ENCODE results near the gene RYR1.
"Not testable (repeated sequence)": the region's sequence is repeated elsewhere in the genome, so short reads cannot be mapped to it uniquely, and the experiment has no call there.

The RYR1 gene

GRCh38 chr19:38538793-38539528 lies 105.5 kb downstream of the RYR1 start:
- ATAC-seq = peak; percentile 78
- DNase-seq = no peak

DNA sequence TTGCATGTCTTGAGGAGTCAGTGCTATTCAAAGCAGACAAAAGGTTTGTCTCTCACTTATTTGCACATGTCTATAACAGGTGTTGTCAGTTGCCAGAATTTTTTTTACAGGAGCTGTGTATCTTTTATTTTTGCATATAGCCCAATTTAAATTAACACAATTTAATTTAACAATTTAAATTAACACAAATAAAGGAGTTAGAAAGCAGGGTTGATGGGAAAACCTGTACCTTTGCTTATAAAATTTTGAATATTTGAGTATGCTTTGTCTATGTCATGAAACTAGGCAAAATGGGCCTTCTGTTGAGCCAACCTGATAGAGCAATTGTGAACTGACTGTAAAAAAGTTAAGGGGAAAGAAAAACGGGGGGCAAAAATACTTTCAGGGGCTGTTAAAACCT lies 106.3 kb downstream of the RYR1 start:
- ATAC-seq (no peak), DNase-seq (no peak)

GRCh38 chr19:38542040-38542439 lies 108.5 kb downstream of the RYR1 start:
- no peak for ATAC-seq

DNA sequence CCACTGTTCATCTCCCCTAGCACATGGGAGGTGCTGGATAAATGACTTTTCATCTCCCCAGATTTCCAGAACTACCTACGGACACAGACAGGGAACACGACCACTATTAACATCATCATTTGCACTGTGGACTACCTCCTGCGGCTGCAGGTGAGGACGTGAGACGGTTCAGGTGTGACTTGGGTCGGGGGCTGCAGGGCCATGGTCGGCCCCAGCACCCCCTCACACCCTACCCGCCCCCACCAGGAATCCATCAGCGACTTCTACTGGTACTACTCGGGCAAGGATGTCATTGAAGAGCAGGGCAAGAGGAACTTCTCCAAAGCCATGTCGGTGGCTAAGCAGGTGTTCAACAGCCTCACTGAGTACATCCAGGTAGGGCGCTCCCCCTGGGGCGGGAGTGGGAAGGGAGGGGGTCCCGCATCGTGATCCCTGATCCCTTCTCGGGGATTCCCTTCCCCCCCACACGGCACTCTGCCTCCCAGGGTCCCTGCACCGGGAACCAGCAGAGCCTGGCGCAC lies 109.9 kb downstream of the RYR1 start:
- DNase-seq = no peak
- ATAC-seq = no peak

More at GRCh38 chr19:38542040-38542439, 108.5 kb downstream of the RYR1 start:
- no peak for DNase-seq

DNA sequence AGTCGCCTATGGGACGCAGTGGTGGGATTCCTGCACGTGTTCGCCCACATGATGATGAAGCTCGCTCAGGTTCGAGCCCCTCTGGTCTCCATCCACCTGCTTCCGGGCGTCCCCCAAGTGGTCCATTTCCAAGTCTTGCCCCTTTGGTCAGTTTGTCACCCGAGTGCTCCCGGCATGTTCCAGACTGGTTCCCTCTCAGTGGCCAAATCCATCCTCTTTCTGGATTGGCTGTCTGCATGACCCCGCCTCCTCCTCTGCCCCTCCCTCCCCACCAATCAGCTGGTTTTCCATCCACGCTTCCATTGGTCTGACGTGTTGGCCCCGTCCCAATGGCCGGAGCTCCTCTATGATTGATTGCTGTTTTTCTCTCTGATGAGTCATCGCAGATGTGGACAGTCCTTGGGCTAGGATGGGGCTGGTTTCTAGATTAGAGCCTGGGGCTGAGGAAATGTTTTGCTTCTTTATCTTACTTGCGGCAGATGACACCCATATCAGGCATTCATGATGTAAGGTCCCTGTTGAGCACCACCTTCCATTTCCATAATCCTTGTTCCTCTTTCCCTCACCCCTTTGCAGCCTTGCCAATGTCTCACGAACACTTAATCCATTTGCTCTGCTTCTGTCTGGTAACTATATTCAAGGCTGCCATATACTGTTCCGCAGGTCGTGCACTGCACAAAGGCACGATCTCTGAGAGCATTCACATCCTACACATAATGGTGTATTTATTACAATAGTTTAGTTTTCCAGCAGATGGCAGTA lies 110.5 kb downstream of the RYR1 start:
- ATAC-seq = peak; percentile 89
- DNase-seq = peak; percentile 38

DNA sequence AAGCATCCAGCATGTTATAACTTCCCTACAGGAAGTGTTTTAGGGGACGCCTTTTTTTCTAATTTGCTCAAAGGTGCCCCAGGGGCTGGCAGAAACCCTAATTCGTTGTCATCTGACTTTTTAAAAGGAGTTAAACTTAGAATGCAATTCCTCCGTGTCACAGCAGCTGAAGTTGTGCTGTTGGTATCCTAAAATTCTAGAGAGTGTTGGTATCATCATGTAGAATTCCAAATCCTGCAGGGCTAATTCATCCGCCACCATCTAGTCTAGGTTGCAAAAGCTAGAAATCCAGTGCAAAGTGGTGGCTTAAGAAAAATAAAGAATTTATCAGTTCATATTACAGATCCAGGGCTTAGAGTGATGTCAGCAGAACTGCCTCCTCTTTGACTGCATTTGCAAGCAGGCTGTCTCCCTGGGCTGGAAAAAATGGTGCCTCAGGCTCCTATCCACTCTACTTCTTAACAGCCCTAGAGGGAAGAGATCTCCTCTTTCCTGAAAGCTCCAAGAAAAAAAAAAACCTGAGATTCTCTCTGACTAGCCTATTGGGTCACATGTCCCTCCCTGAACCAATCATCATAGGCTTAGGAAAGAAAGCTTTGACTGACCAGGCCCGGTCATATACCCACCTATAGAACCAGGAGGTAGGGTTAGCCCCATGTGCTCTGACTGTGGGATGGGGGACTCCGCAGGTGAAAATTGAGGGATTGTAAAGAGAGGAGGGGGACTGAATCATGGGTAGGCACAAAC lies 111.3 kb downstream of the RYR1 start:
- DNase-seq (no peak), ATAC-seq (no peak)

GRCh38 chr19:38545596-38545995 lies 112.1 kb downstream of the RYR1 start:
- DNase-seq = no peak
- ATAC-seq = no peak

DNA sequence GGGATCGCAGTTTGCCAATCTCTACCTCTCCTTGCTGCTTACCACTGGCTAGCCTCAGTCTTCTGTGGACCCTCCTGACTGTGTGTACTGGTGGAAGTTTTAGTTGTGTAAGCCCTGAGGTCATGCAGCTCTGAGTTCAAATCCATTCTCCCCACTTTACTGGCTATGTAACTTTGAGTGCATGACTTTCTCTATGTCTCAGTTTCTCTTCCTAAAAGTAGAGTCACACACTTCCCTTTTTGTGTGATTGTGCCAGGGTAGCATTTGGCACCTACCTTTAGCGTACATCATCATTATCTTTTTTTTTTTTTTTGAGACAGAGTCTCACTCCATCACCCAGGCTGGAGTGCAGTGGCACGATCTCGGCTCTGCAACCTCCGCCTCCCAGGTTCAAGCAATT lies 113.9 kb downstream of the RYR1 start:
- ATAC-seq = no peak
- no peak for DNase-seq

DNA sequence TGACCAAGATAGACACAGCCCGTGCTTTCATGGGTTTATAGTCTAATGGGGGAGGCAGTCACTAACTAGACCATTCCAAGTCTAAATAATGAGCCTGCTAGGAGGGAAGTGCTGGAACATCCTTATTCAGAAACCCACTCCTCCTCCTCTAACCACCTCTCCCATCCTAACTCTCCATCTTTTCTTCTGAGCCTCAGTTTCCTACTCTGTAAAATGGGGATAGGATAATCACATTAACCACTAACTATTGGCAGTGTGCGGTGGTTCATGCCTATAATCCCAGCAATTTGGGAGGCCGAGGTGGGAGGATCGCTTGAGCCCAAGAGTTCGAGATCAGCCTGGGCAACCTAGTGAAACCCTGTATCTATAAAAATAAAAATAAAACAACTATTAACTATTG lies 115.6 kb downstream of the RYR1 start:
- DNase-seq = no peak
- no peak for ATAC-seq

- ATAC-seq (no peak), DNase-seq (no peak)
Measured at GRCh38 chr19:38549942-38550341, 116.5 kb downstream of the RYR1 start.

- no peak for DNase-seq
- ATAC-seq = no peak
Measured at GRCh38 chr19:38550376-38550775, 116.9 kb downstream of the RYR1 start.

- peak; percentile 62 for DNase-seq
- peak; percentile 88 for ATAC-seq
Measured at GRCh38 chr19:38551450-38551813, 117.9 kb downstream of the RYR1 start.

- not testable (repeated sequence) for DNase-seq, ATAC-seq
Measured at GRCh38 chr19:38553239-38553638, 119.7 kb downstream of the RYR1 start.

- DNase-seq = no peak
- no peak for ATAC-seq
Measured at GRCh38 chr19:38554676-38555141, 121.2 kb downstream of the RYR1 start.

DNA sequence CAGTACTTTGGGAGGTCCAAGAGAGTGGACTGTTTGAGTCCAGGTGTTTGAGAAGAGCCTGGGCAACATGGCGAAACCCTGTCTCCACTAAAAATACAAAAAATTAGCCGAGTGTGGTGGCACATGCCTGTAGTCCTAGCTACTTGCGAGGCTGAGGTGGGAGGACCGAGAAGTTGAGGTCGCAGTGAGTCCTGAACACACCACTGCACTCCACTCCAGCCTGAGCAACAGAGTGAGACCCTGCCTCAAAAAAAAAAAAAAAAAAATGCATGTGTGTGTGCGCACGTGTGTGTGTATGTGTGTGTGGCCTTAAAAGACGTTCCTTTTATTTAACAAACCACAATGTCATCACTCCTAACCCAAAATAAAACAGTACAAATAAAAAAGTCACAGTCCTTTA lies 121.7 kb downstream of the RYR1 start:
- no peak for ATAC-seq
- no peak for DNase-seq

DNA sequence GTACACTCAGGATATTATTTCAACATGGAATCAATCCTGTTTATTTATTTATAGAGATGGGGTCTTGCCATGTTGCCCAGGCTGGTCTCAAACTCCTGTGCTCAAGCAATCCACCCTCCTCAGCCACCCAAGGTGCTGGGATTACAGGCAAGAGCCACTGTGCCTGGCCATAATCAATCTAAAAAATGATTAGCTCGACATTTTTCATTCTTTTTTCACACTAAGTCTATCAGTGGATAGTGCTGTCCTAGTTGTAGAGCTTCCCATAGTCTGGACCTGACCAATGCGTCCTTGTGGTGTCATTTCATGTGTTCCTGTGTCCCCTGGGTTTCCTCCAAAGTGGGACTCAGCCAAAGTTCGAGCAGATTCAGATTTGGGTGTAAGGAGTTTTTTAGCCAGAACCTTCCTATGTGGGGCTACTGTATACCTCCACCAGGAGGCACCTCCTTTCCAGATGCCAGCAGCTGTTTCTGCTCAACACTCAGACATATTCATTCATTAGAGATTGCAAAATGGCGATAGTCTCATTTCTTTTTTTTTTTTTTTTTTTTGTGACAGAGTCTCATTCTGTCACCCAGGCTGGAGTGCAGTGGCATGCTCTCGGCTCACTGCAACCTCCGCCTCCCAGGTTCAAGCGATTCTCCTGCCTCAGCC lies 123.2 kb downstream of the RYR1 start:
- DNase-seq (no peak), ATAC-seq (no peak)

GRCh38 chr19:38557205-38557799 lies 123.8 kb downstream of the RYR1 start:
- peak; percentile 50 for ATAC-seq
- peak; percentile 42 for DNase-seq

DNA sequence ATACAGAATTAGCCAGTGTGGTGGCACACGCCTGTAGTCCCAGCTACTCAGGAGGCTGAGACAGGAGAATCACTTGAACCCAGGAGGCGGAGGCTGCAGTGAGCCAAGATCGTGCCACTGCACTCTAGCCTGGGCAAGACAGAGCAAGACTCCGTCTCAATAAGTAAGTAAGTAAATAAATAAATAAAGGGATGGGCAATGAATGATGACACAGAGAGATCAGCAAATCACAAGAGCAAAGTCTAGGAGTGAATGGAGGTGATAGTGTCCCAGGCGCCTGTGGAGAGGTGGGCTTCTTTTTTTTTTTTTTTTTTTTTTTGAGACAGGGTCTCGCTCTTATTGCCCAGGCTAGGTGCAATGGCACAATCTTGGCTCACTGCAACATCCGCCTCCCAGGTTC lies 125.4 kb downstream of the RYR1 start:
- not testable (repeated sequence) for ATAC-seq, DNase-seq

DNA sequence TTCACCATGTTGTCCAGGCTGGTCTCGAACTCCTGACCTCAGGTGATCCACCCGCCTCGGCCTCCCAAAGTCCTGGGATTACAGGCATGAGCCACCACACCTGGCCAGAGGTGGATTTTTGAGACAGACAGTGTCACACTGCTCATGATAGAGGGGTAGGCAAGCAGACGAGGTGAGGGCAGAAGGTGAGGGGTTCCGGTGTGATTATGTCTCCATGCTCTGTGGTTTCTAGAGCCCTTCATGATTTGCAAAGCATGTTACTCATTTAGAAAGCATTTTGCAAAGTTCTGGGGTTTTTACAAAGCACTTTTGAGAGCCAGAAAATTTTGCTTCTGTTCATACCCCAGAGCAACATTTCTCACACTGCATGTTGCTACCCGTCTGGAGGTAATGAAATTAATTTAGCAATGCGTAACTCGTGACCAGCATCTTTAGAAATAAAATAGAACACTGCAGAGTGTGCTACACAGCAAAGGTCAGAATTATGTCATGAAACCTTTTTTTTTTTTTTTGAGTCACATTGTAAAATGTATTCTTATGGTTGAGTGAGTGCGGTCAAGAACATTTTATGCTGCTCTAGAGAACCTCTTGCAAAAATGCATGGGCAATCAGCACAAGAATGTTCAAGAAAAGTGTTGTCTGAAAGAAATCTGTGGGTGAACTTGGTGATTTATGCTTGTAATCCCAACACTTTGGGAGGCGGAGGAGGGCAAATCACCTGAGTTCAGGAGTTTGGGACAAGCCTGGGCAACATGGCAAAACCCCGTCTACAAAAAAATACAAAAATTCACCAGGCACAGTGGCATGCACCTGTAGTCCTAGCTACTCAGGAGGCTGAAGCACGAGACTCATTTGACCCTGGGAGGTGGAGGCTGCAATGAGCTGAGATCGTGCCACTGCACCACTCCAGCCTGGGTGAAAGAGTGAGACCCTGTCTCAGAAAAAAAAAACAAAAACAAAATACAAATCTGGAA lies 126.2 kb downstream of the RYR1 start:
- DNase-seq (peak; percentile 21), ATAC-seq (peak; percentile 81)

GRCh38 chr19:38561053-38561606 lies 127.6 kb downstream of the RYR1 start:
- ATAC-seq (no peak), DNase-seq (no peak)

Data from stimulated activated naive CD8-positive, alpha-beta T cell treated with anti-CD3 and anti-CD28 coated beads, Interleukin-15, Interleukin-2, amounts not matched to agents 100 U/mL and 50 U/mL, for 24 hours (primary cell).